Psoas muscle (tissue), 8 donors: ENCODE data around the gene KPNA4. TPM values are rescaled to one million over a fixed set of nuclear protein-coding genes. Genes with fewer than 3 reads are reported as not detected.

Experiments used
- ATAC-seq, 4 donors: fragments of 200-7000 bp; cut with Tn5 transposase; one replicate each; pipeline ENCODE4 v1.9.1; 2020; ENCODE audit warnings: moderate library complexity in 3 of 4, mild to moderate bottlenecking in 2 of 4
- DNase-seq, 2 donors: peaks; one replicate each; pipeline ENCODE4 v3.0.0-alpha.2; 2020
- H3K27ac ChIP-seq: fragments of 200-600 bp; one replicate; pipeline ENCODE4 v1.8.0; 2022
- H3K27me3 ChIP-seq, 3 donors: fragments of 200-600 bp in 1 of 3; one replicate each; pipeline versions ENCODE4 v1.6.1 to v1.8.0; 2013 to 2022; ENCODE audit warnings: low read length in 2 of 3, mild to moderate bottlenecking in 2 of 3, moderate library complexity in 1 of 3; ENCODE audit not compliant: insufficient read depth in 3 of 3
- H3K36me3 ChIP-seq, 2 donors: fragments of 200-600 bp in 1 of 2; one replicate each; pipeline versions ENCODE4 v1.6.1 to v1.8.0; 2013 to 2022; ENCODE audit warnings: low read depth in 1 of 2, mild to moderate bottlenecking in 1 of 2, moderate library complexity in 1 of 2; ENCODE audit not compliant: insufficient read depth in 1 of 2
- H3K4me1 ChIP-seq: fragments of 200-600 bp; one replicate; pipeline ENCODE4 v1.8.0; 2022
- H3K4me3 ChIP-seq: fragments of 200-600 bp; one replicate; pipeline ENCODE4 v1.8.0; 2022; ENCODE audit warnings: mild to moderate bottlenecking
- H3K9me3 ChIP-seq: fragments of 200-600 bp; one replicate; pipeline ENCODE4 v1.8.0; 2022
- CTCF ChIP-seq: fragments of 200-600 bp; IDR thresholded peaks from one replicate; pipeline ENCODE4 v1.8.0; 2022; ENCODE audit warnings: antibody characterized with exemption
- WGBS, 3 donors: extraction: QIAGEN DNeasy Blood & Tissue Kit; methylation state at CpG; one replicate each; pipeline versions ENCODE4 v1.1.6 to v1.1.7; 2013; 5-methylcytosine and 5-hydroxymethylcytosine counted together
- intact Hi-C, 2 donors: fragments of 100-400 bp; cut with DNase I; formaldehyde crosslinking; loops; one replicate each; pipeline versions ENCODE4 v1.11.0 to v1.14.2; 2022
- polyA plus RNA-seq, 3 donors: library from polyadenylated mRNA; stranded (reverse); fragments of 200-250 nt; gene quantifications; one replicate each; pipeline ENCODE4 v1.2.3, GENCODE V29; 2013
- total RNA-seq, 4 donors: library from RNA; stranded (reverse); fragmentation: NEBNext Ultra II Directional in 2 of 4; extraction: Animal tissue kit (Norgen Biotek cat#: 25700) in 2 of 4; gene quantifications; one replicate each; pipeline versions ENCODE4 v1.2.1 to v1.2.4, GENCODE V29; 2021 to 2023
- donor health status: healthy with polysubstance abuse.
- donor health status: DM: no; HTN: no; CAD: no; lungs with moderate emphysema.
- donor health status: Bipolar disorder and iron deficiency.
- donor health status: healthy.
- donor health status: DM: yes; HTN: yes; CAD: no.
- donor health status: DM: no; HTN: no; CAD: no.
- donor health status: DM: no; HTN: no; CAD: no.
- donor health status: DM: yes; HTN: yes; CAD: no.

The KPNA4 gene
- total and polyA plus RNA-seq, 7 donors: 48.5 to 236 (median 197) TPM

GRCh38 chr3:160583451-160583850 lies 18.1 kb upstream of the KPNA4 start:
- DNase-seq (no peak), ATAC-seq (no peak)
- intact Hi-C loops: loop anchor here in 1 of 2 donors (10.0 kb wide), 1 partner anchor 841 kb away; no protein-coding TSS in a partner anchor
- peaks cover 11% of the 10 kb centered on the region for H3K4me1 ChIP-seq
- no peak for TF ChIP-seq CTCF
- no peaks in the 10 kb centered on the region for H3K9me3 ChIP-seq
- no peak overlapping the region for H3K27ac ChIP-seq
- H3K4me3 ChIP-seq: no peak overlapping the region
- H3K36me3 ChIP-seq: no peaks in the 10 kb centered on the region
- H3K27me3 ChIP-seq: no peaks in the 10 kb centered on the region

- ATAC-seq: no peak
Observed at GRCh38 chr3:160580938-160581337, 15.6 kb upstream of the KPNA4 start.

GRCh38 chr3:160577556-160578195 lies 12.3 kb upstream of the KPNA4 start:
- H3K4me3 ChIP-seq: peak overlapping the region; percentile 11
- no peaks in the 10 kb centered on the region for H3K27me3 ChIP-seq
- ATAC-seq: peak; percentile 90 to 96 (median 94)
- TF ChIP-seq CTCF: no peak
- WGBS, 3 donors: 16 to 24% (median 21%) methylated on average over 4 of the region's 4 CpGs
- peaks cover 11% of the 10 kb centered on the region for H3K4me1 ChIP-seq
- no peaks in the 10 kb centered on the region for H3K9me3 ChIP-seq
- no peak for DNase-seq
- no peaks in the 10 kb centered on the region for H3K36me3 ChIP-seq
- peak overlapping the region; percentile 70 for H3K27ac ChIP-seq
- intact Hi-C loops: loop anchor here in 1 of 2 donors (10.0 kb wide), 1 partner anchor 367 kb away; no protein-coding TSS in a partner anchor

More at GRCh38 chr3:160580938-160581337, 15.6 kb upstream of the KPNA4 start:
- H3K27ac ChIP-seq: no peak overlapping the region
- TF ChIP-seq CTCF: no peak
- H3K4me3 ChIP-seq: no peak overlapping the region
- H3K36me3 ChIP-seq: no peaks in the 10 kb centered on the region
- DNase-seq: no peak
- intact Hi-C loops: loop anchor here in 1 of 2 donors (10.0 kb wide), 1 partner anchor 844 kb away; no protein-coding TSS in a partner anchor
- no peaks in the 10 kb centered on the region for H3K27me3 ChIP-seq
- no peaks in the 10 kb centered on the region for H3K9me3 ChIP-seq
- peaks cover 9% of the 10 kb centered on the region for H3K4me1 ChIP-seq
- 93 to 97% (median 97%) methylated on average over 2 of the region's 2 CpGs for WGBS, 3 donors

- H3K27ac ChIP-seq: peak overlapping the region; percentile 70
Observed at GRCh38 chr3:160577093-160577492, 11.7 kb upstream of the KPNA4 start.

More at GRCh38 chr3:160577093-160577492, 11.7 kb upstream of the KPNA4 start:
- TF ChIP-seq CTCF: no peak
- H3K9me3 ChIP-seq: no peaks in the 10 kb centered on the region
- 14 to 19% (median 17%) methylated on average over 2 of the region's 2 CpGs for whole genome bisulfite sequencing, 3 donors
- peaks cover 11% of the 10 kb centered on the region for H3K4me1 ChIP-seq
- H3K27me3 ChIP-seq: no peaks in the 10 kb centered on the region
- intact Hi-C loops: loop anchor here in 1 of 2 donors (10.0 kb wide), 1 partner anchor 368 kb away; no protein-coding TSS in a partner anchor
- H3K4me3 ChIP-seq: peak overlapping the region; percentile 11
- ATAC-seq (peak; percentile 42 to 79 (median 61)), DNase-seq (no peak)
- no peaks in the 10 kb centered on the region for H3K36me3 ChIP-seq
